HG02840 (cell line): ENCODE measurements around the gene GPR78.

ENCODE experiments used
- ATAC-seq: cut with Tn5 transposase; IDR thresholded peaks from one replicate; pipeline ENCODE4 v1.9.1; 2021; ENCODE audit warnings: mild to moderate bottlenecking, moderate library complexity, moderate number of reproducible peaks; ENCODE audit not compliant: unreplicated experiment, low FRiP score

GPR78 gene

GRCh38 chr4:8545439-8545765, 34.8 kb upstream of the GPR78 start:
- no peak for ATAC-seq

DNA sequence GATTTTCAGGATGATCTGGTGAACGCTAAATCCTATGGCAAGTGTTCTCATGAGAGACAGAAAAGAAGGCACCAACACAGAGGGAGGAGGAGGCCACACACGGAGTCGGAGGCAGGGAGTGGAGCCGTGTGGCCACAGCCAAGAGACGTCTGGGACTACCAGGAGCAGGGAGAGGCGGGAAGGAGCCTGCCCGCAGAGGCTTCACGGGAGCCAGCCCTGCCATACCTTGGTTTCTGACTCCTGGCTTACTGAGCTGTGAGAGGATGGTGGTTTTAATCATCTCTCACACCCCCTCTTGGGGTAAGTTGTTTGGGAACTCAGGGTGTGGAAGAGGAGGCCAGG, 33.5 kb upstream of the GPR78 start:
- no peak for ATAC-seq

DNA sequence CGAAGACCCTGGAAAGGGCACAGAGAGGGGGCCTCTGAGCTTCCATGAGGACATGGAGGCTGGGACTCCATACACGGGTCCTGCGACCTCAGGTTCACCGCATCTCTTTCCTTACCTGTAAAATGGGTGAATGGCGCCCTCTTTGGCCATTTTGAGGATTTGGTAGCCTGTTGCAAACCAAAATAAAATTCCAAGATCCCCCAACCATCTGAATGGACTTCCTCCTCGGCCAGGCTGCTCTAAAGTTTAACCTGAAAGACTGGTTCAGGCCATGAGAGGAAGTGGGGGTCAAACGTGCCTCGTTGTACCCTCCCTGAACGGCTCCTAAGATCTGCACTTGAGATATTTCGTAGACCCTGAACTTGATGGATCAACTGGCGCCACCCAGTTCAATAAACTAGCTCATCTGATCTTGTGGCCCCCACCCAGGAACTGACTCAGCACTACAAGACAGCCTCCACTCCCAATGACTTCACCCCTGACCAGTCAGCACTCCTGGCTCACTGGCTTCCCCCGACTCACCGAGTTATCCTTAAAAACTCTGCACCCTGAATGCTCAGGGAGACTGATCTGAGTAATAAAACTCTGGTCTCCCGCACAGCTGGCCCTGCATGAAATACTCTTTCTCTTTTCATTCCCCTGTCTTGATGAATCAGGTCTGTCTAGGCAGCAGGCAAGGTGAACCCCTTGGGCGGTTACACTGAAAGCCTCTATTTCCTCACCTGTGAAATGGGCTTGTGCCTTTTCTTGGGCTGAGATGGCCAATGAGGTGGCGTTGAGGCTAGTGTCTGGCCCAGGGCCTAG, 32.9 kb upstream of the GPR78 start:
- ATAC-seq: no peak

DNA sequence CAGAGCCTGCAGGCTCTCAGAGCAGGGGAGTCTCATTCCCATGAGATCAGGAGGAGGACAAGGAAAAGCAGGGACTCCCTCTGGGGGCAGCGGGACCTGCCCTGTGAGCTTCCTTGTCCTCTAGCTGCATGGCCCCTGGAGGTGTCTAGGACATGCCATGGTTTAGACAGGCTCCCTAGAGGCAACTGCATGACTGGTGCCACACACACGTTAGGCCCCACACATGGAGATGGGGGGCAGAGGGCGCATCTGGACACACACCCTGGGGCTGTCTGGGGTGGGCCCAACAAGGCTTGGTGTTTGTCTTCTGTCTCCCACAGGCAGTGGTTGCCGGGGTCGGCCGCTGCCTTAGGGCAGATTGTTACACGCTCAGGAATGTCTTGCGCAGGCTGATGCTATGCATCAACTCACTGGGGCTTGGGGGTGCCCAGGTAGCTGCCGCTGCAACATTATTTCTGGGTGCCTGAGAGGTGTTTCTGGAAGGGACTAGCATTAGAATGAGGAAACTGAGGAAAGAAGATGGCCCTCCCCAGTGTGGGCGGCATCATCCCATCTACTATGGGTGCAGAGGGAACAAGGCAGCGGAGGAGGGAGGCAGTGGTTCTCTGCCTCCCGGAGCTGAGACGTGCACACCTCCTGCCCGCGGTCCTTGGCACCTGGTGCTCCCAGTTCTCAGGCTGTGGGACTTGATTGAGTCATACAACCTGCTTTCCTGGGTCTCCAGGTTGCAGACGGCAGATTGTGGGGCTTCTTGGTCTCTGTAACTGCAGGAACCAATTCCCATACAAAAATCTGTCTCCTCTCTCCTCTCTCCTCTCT, 32.1 kb upstream of the GPR78 start:
- no peak for ATAC-seq

- ATAC-seq: no peak
These were observed 31.4 kb upstream of the GPR78 start for GRCh38 chr4:8548731-8549351.

DNA sequence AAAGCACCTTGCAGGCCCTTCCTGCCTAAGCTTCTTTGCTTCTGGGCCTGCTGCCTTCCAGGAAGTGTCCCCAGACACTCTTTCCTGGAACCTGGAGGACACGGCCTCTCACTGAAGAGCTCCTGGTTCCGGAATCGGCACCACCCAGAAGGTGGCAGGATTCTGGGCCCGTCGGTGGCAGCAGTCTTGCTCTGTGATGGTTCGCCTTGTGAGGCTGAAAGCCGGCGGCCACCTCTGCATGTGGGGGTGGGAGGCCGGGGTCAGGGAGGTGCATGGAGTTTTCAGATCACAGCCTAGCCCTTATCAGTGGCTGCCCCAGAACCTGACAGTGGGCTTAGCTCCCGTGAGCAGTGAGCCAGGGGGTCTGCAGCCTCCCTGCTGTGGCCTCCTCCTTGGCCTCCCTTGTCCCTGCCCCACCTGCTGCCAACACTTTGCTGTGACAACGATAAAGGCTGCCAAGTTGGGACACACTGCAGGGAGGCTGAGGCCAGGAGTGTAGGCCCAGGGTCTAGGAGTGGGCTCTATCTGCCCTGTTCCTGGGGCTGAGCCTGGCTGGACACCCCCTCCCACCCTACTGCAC, 30.8 kb upstream of the GPR78 start:
- ATAC-seq: no peak

- no peak for ATAC-seq
These were observed 29.5 kb upstream of the GPR78 start for GRCh38 chr4:8550691-8551090.

DNA sequence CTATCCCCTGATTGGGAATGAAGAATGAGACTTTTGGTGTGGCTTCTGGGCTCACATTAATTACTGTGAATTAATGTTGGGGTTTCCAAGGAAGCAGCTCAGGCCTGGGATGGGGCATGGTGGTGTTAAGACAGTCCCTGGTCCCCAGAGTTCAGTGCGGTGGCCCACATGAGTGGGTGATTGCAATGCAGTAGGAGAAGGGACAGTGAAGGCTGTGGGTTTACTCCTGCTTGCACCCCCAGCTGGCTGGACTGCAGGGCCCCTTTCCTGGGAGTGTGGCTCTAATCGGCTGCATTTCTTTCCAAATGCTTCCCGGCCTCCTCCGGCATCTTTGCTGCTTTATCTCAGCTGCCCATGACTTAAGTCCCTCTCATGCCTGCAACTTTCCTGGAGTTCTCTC, 28.2 kb upstream of the GPR78 start:
- no peak for ATAC-seq

GRCh38 chr4:8552581-8553205, 27.5 kb upstream of the GPR78 start:
- no peak for ATAC-seq

DNA sequence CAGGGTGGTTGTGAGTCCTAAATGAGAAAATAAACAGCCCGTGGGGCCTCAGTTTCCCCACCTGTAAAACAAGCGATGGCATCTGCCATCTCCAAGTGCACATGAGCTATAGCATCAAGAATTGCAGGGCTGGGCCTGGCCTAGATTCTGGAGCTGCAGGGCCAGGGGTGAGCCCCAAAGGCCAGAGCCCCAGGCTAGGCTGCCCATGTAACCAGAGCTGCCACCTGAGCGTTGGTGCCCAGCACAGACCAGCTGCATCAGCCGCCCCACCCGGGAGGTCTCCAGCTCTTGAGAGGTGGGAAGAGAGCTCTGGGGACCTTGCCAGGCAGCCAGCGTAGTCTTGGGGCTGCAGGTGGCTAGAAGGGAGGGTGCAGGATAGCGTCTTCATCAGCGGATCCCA, 27.0 kb upstream of the GPR78 start:
- no peak for ATAC-seq

DNA sequence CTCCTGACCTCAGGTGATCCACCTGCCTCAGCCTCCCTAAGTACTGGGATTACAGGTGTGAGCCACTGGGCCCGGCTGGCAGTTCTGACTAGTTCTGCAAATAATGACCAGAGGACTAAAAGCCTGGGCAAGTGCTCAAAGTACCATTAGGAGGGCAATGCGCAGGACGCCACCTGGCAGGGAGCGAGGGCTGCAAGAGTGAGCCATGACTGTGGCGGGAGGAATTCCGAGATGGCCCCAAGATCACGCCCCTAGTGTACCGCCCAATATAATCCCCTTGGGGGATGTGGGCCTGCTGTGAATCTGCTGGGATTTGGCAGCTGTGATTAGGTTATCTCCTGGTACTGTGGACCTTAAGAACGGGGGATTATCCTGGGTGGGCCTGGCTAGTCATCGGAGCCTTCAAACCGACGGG, 26.2 kb upstream of the GPR78 start:
- ATAC-seq: no peak

- no peak for ATAC-seq
These were observed 25.6 kb upstream of the GPR78 start for GRCh38 chr4:8554555-8555100.

DNA sequence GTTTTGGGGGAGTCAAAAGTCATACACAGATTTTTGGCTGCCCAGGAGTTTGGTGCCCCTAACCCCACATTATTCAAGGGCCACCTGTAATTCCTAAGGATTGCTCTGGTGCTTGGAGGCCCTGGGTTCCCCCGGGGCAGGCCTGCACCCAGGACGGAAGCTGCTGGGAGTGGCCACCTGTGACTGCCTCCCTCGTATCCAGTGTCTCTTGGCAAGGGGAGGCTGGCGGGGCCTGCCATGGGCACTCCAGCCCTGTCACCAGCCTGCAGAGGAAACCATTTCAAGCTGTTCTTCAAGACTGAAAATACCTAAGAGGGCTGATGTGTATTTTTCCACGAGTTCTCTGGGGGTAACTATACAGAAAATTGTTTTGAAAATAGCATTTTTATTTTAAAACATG, 24.5 kb upstream of the GPR78 start:
- ATAC-seq: no peak

GRCh38 chr4:8556341-8557150, 23.6 kb upstream of the GPR78 start:
- ATAC-seq: no peak

DNA sequence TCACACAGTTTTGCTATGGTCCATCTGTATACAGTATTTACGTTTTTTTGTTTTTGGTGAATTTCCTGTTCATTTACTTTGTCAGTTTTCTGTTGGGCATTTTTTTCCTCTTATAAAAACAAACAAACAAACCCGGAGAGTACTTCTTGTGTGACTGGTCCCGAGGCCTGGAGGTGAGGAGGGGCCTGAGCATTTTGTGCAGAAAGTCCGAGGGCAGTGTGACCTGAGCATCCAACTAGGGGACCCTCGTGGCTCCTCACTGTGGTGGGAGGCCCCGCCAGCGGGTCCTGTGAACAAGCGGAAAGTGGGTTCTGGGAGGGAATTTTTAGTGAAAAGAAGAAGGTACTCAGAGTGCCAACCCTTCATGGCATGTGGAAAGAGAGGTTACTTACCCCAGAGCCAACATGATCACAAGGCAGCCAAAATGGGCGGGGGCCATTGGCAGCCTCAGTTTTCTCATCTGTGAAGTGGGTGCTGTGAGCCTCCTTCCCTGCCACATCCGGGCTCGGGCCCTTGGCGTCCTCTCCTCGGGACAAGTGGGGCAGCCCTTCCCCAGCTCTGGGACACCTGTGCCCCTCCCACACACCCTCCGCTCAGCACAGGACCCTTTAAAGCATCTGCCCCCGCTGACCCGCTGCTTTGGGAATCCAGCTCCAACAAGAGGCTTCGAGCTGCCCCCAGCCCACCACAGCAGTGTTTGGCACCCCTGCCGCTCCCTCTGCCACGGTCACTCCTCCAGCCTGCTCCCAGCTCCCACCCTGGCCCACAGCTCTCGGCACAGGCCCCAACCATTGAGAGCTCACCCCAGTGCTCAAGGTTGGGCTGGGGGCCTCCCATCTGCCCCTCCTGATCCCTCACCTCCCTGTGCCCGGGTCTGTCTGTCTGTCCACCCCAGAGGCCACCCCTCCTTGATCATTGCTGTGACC, 22.8 kb upstream of the GPR78 start:
- no peak for ATAC-seq

DNA sequence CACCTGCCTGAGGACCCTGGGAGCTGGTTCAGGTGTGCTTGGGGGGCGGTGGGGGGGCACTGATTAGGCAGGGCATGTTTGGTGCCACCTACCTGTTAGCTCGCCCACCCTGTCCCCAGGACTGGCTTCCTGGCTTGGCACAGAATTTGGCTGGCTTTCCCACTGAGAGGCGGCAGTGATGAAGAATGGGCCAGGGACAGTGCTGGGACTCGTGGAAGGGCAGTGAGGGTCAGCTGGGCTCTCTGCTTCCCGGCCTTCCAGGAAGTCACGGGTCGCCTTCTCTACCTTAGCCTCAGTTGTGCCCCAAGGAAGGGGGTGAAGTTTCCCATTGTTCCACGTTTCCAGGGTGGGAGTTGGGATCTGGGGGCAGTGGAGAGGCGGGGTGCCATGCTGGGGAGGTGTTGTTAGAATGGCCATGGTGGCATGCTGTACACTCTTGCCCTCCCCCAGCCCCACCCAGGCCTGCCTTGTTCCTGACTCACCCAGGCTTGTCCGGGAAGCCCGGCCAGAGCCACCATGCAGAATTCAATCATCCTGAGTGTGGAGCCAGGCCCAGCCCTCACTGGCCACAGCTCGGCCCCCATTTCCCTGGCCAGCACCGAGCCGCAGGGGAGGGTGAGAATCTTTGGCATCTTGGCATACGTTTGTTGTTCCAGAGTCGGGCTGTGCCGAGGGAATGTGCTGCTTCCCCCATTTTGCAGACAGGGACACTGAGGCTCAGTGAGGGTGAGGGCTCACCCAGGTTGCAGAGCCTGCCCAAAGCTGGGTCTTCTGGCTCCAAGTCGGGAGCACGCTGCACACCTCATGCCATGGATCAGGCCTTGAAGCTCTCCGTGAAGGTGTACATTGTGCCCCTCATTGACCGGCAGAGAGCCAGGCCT, 21.9 kb upstream of the GPR78 start:
- ATAC-seq: no peak

DNA sequence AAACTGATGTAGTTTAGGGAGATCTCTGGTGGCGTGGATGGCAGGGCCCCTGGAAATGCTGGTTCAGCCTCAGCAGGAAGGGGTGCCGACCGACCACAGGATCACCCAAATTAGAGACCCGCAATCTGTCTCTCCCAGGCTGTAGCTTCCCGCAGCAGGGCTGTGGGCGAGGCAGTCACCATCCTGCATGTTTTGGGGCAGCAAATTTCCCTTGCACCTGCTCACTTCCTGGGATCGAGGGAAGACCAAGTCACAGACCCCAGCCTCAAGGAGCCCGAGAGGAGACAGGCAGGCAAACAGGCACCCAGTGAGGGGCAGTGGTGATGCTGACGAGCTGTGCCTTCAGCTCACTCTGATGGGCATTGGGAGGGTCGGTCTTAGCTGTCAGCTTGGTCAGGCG, 21.2 kb upstream of the GPR78 start:
- no peak for ATAC-seq
